Measurements from ENCODE around the gene FKBP1A.
A peak's percentile ranks its signal among the peaks of the same experiment; 100 is the strongest.

Gene FKBP1A

GRCh38 chr20:1336699-1337367 is 56.0 kb downstream of the FKBP1A start:
- no peak overlapping the region for H3K4me2 ChIP-seq (ENCODE audit: low read length)
- peaks cover 19% of the 10 kb centered on the region for H3K4me1 ChIP-seq (ENCODE audit: control insufficient read depth, insufficient read depth, low read length)
- H3K36me3 ChIP-seq (ENCODE audit: insufficient read depth, low read length) = peaks cover 15% of the 10 kb centered on the region
- no peak overlapping the region for H3K4me3 ChIP-seq (ENCODE audit: low read length)
- H3K9me3 ChIP-seq (replicated peaks; ENCODE audit: low read length) = no peaks in the 10 kb centered on the region
- no peak overlapping the region for H3K9ac ChIP-seq (ENCODE audit: low read depth, low read length)
- no peaks in the 10 kb centered on the region for H3K27me3 ChIP-seq (ENCODE audit: control insufficient read depth, insufficient read depth, low read length)

- Histone ChIP-seq H3K27me3 (ENCODE audit: control insufficient read depth, insufficient read depth, low read length) (no peaks in the 10 kb centered on the region), H3K4me2 (ENCODE audit: low read length) (no peak overlapping the region), H3K4me3 (ENCODE audit: low read length) (no peak overlapping the region), H3K9me3 (replicated peaks; ENCODE audit: low read length) (no peaks in the 10 kb centered on the region), H3K36me3 (ENCODE audit: insufficient read depth, low read length) (peaks cover 15% of the 10 kb centered on the region), H3K4me1 (ENCODE audit: control insufficient read depth, insufficient read depth, low read length) (peaks cover 15% of the 10 kb centered on the region), H3K9ac (ENCODE audit: low read depth, low read length) (no peak overlapping the region)
Measured at GRCh38 chr20:1335961-1336698, 56.7 kb downstream of the FKBP1A start.

GRCh38 chr20:1334761-1335160 is 58.1 kb downstream of the FKBP1A start:
- Histone ChIP-seq H3K4me2 (ENCODE audit: low read length) (no peak overlapping the region), H3K4me3 (ENCODE audit: low read length) (no peak overlapping the region), H3K9me3 (replicated peaks; ENCODE audit: low read length) (no peaks in the 10 kb centered on the region), H3K27me3 (ENCODE audit: control insufficient read depth, insufficient read depth, low read length) (no peaks in the 10 kb centered on the region), H3K36me3 (ENCODE audit: insufficient read depth, low read length) (peaks cover 15% of the 10 kb centered on the region), H3K9ac (ENCODE audit: low read depth, low read length) (no peak overlapping the region), H3K4me1 (ENCODE audit: control insufficient read depth, insufficient read depth, low read length) (peaks cover 20% of the 10 kb centered on the region)

DNA sequence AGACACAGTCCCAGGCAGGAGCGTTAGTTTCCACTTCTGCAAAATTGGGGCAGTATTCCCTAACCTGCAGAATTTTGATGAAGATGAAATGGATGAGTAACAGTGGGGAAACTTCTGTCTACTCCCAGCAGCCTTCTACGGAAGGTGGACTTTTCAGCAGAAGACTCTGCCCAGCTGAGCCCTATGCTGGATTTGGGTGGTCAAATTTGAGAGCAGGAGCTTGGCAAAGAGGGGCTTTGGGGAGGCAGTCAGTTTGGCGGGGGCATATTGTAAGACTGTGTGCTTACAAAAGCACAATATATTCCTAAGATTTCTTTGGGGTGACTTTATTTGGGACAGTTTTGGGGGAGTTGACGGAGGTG is 58.5 kb downstream of the FKBP1A start:
- no peaks in the 10 kb centered on the region for H3K27me3 ChIP-seq (ENCODE audit: control insufficient read depth, insufficient read depth, low read length)
- H3K4me3 ChIP-seq (ENCODE audit: low read length) = no peak overlapping the region
- H3K9ac ChIP-seq (ENCODE audit: low read depth, low read length) = no peak overlapping the region
- H3K36me3 ChIP-seq (ENCODE audit: insufficient read depth, low read length) = peaks cover 15% of the 10 kb centered on the region
- no peak overlapping the region for H3K4me2 ChIP-seq (ENCODE audit: low read length)
- no peaks in the 10 kb centered on the region for H3K9me3 ChIP-seq (replicated peaks; ENCODE audit: low read length)
- H3K4me1 ChIP-seq (ENCODE audit: control insufficient read depth, insufficient read depth, low read length) = peaks cover 24% of the 10 kb centered on the region

DNA sequence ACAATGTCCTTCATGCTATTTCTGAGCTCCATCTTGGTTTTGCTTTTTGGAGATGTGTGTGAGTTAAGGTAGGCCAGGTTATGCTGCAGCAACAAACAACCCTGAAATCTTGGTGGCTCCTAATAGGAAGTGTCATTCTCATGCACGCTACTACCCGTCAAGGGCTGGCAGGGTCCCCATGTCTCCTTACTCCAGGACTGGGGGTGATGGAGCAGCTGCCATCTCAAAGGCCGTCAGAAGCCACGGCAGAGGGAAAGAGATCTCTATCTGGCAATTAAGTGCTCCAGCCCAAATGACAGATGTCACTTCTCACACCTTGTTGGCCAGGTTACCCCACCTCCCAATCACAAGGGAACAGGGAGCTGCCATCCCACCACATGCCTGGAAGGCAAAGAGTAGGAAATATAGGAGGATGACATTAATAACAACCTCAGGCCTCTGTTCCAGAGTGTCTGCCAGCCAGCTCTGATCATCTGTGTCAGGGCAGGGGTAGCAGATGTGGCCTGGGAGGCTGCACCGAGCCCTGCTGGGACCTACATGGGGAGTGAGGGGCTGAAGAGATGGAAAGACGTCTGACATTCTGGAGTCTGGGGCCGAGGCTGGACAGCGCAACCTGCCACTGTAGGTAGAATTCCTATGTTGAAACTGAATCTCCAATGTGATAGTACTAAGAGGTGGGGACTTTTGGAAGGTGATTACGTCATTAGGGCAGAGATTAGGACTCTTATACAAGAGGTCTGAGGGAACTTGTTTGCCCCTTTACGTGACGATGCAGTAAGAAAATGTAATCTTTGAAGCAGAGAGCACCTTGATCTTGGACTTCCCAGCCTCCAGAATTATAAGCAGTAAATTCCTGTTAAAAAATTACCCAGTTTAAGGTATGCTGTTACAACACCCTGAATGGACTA is 59.1 kb downstream of the FKBP1A start:
- Histone ChIP-seq H3K27me3 (ENCODE audit: control insufficient read depth, insufficient read depth, low read length) (no peaks in the 10 kb centered on the region), H3K4me2 (ENCODE audit: low read length) (no peak overlapping the region), H3K4me3 (ENCODE audit: low read length) (no peak overlapping the region), H3K9ac (ENCODE audit: low read depth, low read length) (no peak overlapping the region), H3K36me3 (ENCODE audit: insufficient read depth, low read length) (peaks cover 15% of the 10 kb centered on the region), H3K9me3 (replicated peaks; ENCODE audit: low read length) (no peaks in the 10 kb centered on the region), H3K4me1 (ENCODE audit: control insufficient read depth, insufficient read depth, low read length) (peaks cover 30% of the 10 kb centered on the region)

DNA sequence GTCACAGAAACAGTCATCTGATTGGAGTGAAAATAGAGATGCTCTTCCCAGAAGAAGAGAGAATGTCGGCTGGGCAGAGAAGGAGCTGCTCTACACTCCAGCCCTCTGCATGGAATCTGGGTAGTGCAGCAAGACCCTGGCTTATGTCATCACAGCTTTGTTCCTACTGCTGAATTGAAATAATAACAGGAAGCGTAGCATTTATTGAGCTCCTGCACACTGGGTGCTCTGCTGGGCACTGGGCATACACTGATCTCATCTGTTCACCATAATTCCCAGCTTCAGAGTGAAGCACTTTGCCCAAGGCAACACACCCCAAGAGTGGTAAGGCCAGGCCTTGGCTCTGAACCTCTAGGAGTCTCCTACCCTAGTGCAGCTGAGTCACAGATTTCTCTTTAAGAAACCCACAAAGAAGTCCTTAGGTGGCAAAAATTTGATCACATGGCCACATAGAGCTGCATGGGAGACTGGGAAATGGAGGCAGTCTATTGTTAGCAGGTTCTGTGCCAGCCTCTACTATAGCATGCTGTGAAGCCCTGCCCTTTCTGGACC is 60.0 kb downstream of the FKBP1A start:
- Histone ChIP-seq H3K4me2 (ENCODE audit: low read length) (no peak overlapping the region), H3K27me3 (ENCODE audit: control insufficient read depth, insufficient read depth, low read length) (no peaks in the 10 kb centered on the region), H3K9ac (ENCODE audit: low read depth, low read length) (no peak overlapping the region), H3K4me3 (ENCODE audit: low read length) (no peak overlapping the region), H3K9me3 (replicated peaks; ENCODE audit: low read length) (no peaks in the 10 kb centered on the region), H3K4me1 (ENCODE audit: control insufficient read depth, insufficient read depth, low read length) (peaks cover 39% of the 10 kb centered on the region), H3K36me3 (ENCODE audit: insufficient read depth, low read length) (peaks cover 15% of the 10 kb centered on the region)

DNA sequence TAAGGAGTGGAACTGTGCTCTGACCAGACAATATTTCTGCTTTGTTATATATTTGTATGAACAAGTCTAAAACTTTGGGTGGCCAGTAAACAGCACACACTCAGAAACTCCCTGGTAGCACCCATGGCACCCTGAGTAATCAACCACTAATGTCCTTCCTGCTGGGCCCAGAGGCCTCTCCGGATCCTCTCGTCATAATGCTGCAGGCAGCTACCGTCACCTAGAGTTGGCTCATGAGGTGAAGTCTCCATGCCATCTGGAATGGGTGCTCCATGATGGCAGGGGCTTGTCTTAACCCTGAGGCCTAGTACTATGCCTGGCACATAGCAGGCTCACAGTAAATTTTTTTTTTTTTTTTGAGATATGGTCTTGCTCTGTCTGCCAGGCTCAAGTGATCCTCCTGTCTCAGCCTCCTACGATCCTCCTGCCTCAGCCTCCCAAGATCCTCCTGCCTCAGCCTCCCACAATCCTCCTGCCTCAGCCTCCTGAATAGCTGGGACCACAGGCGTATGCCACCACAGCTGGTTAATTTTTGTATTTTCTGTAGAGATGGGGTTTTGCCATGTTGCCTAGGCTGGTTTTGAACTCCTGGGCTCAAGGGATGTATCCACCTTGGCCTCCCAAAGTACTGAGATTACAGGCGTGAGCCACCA is 60.9 kb downstream of the FKBP1A start:
- Histone ChIP-seq H3K9me3 (replicated peaks; ENCODE audit: low read length) (no peaks in the 10 kb centered on the region), H3K36me3 (ENCODE audit: insufficient read depth, low read length) (peaks cover 15% of the 10 kb centered on the region), H3K4me2 (ENCODE audit: low read length) (no peak overlapping the region), H3K9ac (ENCODE audit: low read depth, low read length) (no peak overlapping the region), H3K27me3 (ENCODE audit: control insufficient read depth, insufficient read depth, low read length) (no peaks in the 10 kb centered on the region), H3K4me1 (ENCODE audit: control insufficient read depth, insufficient read depth, low read length) (peaks cover 45% of the 10 kb centered on the region), H3K4me3 (ENCODE audit: low read length) (no peak overlapping the region)

GRCh38 chr20:1331101-1331500 is 61.8 kb downstream of the FKBP1A start:
- peaks cover 45% of the 10 kb centered on the region for H3K4me1 ChIP-seq (ENCODE audit: control insufficient read depth, insufficient read depth, low read length)
- peaks cover 15% of the 10 kb centered on the region for H3K36me3 ChIP-seq (ENCODE audit: insufficient read depth, low read length)
- H3K9me3 ChIP-seq (replicated peaks; ENCODE audit: low read length) = no peaks in the 10 kb centered on the region
- H3K27me3 ChIP-seq (ENCODE audit: control insufficient read depth, insufficient read depth, low read length) = no peaks in the 10 kb centered on the region
- H3K4me3 ChIP-seq (ENCODE audit: low read length) = no peak overlapping the region
- H3K4me2 ChIP-seq (ENCODE audit: low read length) = no peak overlapping the region
- H3K9ac ChIP-seq (ENCODE audit: low read depth, low read length) = no peak overlapping the region

DNA sequence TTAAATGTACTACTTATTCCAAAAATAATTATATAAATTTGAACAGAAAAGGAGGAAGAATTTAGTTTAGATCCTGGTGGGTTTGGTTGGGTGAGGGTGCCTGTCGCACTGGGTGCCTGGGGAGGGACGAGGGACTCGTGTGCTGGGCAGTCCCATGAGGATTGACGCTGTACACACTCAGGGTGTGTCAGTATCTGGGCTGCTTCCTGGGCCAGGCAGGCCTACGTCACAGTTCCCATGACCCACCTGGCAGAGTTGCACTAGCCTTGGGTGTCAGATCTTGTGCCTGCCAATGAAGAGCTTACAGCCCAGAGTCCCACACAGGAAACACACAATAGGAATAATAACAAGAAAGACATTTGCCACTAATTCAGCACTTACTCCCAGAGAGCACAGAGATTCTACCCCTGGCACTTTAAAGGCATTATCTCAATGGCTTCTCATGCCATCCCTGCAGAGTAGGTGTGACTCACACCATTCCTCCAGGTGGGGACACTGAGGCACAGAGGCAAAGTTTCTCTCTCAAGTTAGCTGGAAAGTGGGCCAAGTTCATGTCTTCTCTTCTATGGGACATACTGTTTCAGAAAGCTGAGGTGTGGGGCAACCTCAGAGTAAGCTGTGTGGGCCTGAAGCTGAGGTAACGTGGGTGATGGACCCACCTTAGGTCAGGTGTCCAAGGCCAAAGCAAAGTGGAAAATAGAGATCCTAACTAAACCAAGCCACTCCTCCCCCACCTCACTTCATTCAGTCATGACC is 62.6 kb downstream of the FKBP1A start:
- H3K4me2 ChIP-seq (ENCODE audit: low read length) = no peak overlapping the region
- H3K27me3 ChIP-seq (ENCODE audit: control insufficient read depth, insufficient read depth, low read length) = no peaks in the 10 kb centered on the region
- H3K4me3 ChIP-seq (ENCODE audit: low read length) = no peak overlapping the region
- H3K9ac ChIP-seq (ENCODE audit: low read depth, low read length) = no peak overlapping the region
- no peaks in the 10 kb centered on the region for H3K9me3 ChIP-seq (replicated peaks; ENCODE audit: low read length)
- H3K36me3 ChIP-seq (ENCODE audit: insufficient read depth, low read length) = peaks cover 15% of the 10 kb centered on the region
- peaks cover 45% of the 10 kb centered on the region for H3K4me1 ChIP-seq (ENCODE audit: control insufficient read depth, insufficient read depth, low read length)

GRCh38 chr20:1328680-1329330 is 64.0 kb downstream of the FKBP1A start, which contains the start of gene SDCBP2:
Gene SDCBP2 (minus strand): TSS chr20:1329139. CDS start chr20:1320416, 8,723 bp downstream.
- Histone ChIP-seq H3K9me3 (replicated peaks; ENCODE audit: low read length) (no peaks in the 10 kb centered on the region), H3K36me3 (ENCODE audit: insufficient read depth, low read length) (peaks cover 13% of the 10 kb centered on the region), H3K4me3 (ENCODE audit: low read length) (peak within 1 kb of the TSS; percentile 85), H3K4me1 (ENCODE audit: control insufficient read depth, insufficient read depth, low read length) (peaks cover 58% of the 10 kb centered on the region), H3K9ac (ENCODE audit: low read depth, low read length) (peak within 1 kb of the TSS; percentile 100), H3K27me3 (ENCODE audit: control insufficient read depth, insufficient read depth, low read length) (no peaks in the 10 kb centered on the region), H3K4me2 (ENCODE audit: low read length) (peak within 1 kb of the TSS; percentile 93)
